Smooth muscle cell (in vitro differentiated cells): ENCODE results near the gene MTMR3. TPM values are rescaled to one million over a fixed set of nuclear protein-coding genes. Genes with fewer than 3 reads are reported as not detected.

Source experiments
- DNase-seq: peaks from one replicate; lab custom pipeline; 2025; ENCODE audit not compliant: unreplicated experiment; lab: John Stamatoyannopoulos, UW
- H2AFZ ChIP-seq: fragments of 200-600 bp; sonication (generic); 2 replicates; pipeline ENCODE4 v1.6.0; 2016; ENCODE audit warnings: antibody characterized with exemption, low read depth, mild to moderate bottlenecking
- H3F3A ChIP-seq: fragments of 200-600 bp; sonication (generic); 2 replicates; pipeline ENCODE4 v1.6.0; 2017; ENCODE audit warnings: antibody characterized with exemption, low read depth
- H3K27ac ChIP-seq: fragments of 200-600 bp; sonication (generic); 2 replicates; pipeline ENCODE4 v1.5.1; 2016; ENCODE audit warnings: low read depth, mild to moderate bottlenecking
- H3K27me3 ChIP-seq: fragments of 200-600 bp; sonication (generic); 2 replicates; pipeline ENCODE4 v1.6.1; 2016; ENCODE audit warnings: low read depth, mild to moderate bottlenecking
- H3K36me3 ChIP-seq: fragments of 200-600 bp; sonication (generic); 2 replicates; pipeline ENCODE4 v1.5.1; 2016; ENCODE audit warnings: low read depth
- H3K4me1 ChIP-seq: fragments of 200-600 bp; sonication (generic); 2 replicates; pipeline ENCODE4 v1.5.1; 2016; ENCODE audit warnings: low read depth
- H3K4me2 ChIP-seq: fragments of 200-600 bp; sonication (generic); 2 replicates; pipeline ENCODE4 v1.6.0; 2016; ENCODE audit warnings: mild to moderate bottlenecking
- H3K4me3 ChIP-seq: fragments of 200-600 bp; sonication (generic); 2 replicates; pipeline ENCODE4 v1.5.1; 2016; ENCODE audit warnings: mild to moderate bottlenecking
- H3K79me2 ChIP-seq: fragments of 200-600 bp; sonication (generic); 2 replicates; pipeline ENCODE4 v1.6.0; 2016; ENCODE audit warnings: low read depth, mild to moderate bottlenecking
- H3K9ac ChIP-seq: fragments of 200-600 bp; sonication (generic); 2 replicates; pipeline ENCODE4 v1.6.0; 2016; ENCODE audit warnings: low read depth
- H3K9me3 ChIP-seq: fragments of 200-600 bp; sonication (generic); replicated peaks from 2 replicates; pipeline ENCODE4 v1.5.1; 2016; ENCODE audit warnings: low read depth
- H4K20me1 ChIP-seq: fragments of 200-600 bp; sonication (generic); 2 replicates; pipeline ENCODE4 v1.6.0; 2016; ENCODE audit warnings: low read depth
- WGBS: methylation state at CpG from one replicate; pipeline ENCODE4 v1.1.7; 2016; ENCODE audit warnings: low lambda C conversion rate; 5-methylcytosine and 5-hydroxymethylcytosine counted together
- polyA plus RNA-seq: library from polyadenylated mRNA; unstranded; fragments of >200 nt; fragmentation: Nextera tagmentation; extraction: Ambion mirVana; gene quantifications from 2 replicates; pipeline ENCODE4 v1.2.1, GENCODE V29; 2016
- total RNA-seq: library from RNA; depleted of rRNA; stranded (reverse); fragments of >200 nt; gene quantifications from 2 replicates; pipeline ENCODE4 v1.2.3, GENCODE V29; 2014
- TF ChIP-seq, protein P1 (sequence below): fragments of 200-600 bp; sonication (generic); IDR thresholded peaks from 2 replicates; pipeline ENCODE4 v1.5.1; 2017; ENCODE audit warnings: borderline replicate concordance, mild to moderate bottlenecking, antibody characterized with exemption; ENCODE audit not compliant: insufficient read depth, poor library complexity, severe bottlenecking

Gene MTMR3
- total and polyA plus RNA-seq, 2 experiments from 2014 or later = 15.8 to 48.9 TPM

DNA sequence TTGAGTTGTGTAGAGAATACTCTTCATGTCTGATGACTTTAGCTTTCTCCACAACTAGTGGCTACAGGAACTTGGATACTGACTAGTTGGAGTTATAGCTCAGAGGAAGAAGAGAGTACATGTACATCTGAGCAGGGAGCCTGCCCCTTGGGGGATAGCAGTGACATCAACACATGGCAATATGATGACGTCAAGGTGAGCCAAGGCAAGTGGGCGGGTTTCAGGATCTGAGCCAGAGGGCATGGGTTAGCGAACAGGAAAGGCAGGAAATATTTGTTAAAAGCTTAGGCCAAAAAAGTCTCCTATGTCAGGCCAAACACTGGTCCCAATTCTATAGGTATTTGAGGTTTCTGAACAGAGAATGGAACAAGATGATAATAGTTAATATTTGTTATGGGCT is 155.2 kb downstream of the MTMR3 start:
- Histone ChIP-seq H3K27me3 (no peaks in the 10 kb centered on the region), H3K79me2 (no peaks in the 10 kb centered on the region), H3K4me3 (no peak overlapping the region), H3K27ac (peak overlapping the region; percentile 76), H2AFZ (no peak overlapping the region), H3K9ac (peak overlapping the region; percentile 31), H3F3A (no peaks in the 10 kb centered on the region), H3K9me3 (no peaks in the 10 kb centered on the region), H4K20me1 (no peaks in the 10 kb centered on the region), H3K4me2 (no peak overlapping the region), H3K36me3 (no peaks in the 10 kb centered on the region), H3K4me1 (peaks cover 6% of the 10 kb centered on the region)
- DNase-seq = no peak
- TF ChIP-seq, protein P1, sequence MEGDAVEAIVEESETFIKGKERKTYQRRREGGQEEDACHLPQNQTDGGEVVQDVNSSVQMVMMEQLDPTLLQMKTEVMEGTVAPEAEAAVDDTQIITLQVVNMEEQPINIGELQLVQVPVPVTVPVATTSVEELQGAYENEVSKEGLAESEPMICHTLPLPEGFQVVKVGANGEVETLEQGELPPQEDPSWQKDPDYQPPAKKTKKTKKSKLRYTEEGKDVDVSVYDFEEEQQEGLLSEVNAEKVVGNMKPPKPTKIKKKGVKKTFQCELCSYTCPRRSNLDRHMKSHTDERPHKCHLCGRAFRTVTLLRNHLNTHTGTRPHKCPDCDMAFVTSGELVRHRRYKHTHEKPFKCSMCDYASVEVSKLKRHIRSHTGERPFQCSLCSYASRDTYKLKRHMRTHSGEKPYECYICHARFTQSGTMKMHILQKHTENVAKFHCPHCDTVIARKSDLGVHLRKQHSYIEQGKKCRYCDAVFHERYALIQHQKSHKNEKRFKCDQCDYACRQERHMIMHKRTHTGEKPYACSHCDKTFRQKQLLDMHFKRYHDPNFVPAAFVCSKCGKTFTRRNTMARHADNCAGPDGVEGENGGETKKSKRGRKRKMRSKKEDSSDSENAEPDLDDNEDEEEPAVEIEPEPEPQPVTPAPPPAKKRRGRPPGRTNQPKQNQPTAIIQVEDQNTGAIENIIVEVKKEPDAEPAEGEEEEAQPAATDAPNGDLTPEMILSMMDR = no peak
- 63% methylated on average over 3 of the region's 3 CpGs for WGBS

DNA sequence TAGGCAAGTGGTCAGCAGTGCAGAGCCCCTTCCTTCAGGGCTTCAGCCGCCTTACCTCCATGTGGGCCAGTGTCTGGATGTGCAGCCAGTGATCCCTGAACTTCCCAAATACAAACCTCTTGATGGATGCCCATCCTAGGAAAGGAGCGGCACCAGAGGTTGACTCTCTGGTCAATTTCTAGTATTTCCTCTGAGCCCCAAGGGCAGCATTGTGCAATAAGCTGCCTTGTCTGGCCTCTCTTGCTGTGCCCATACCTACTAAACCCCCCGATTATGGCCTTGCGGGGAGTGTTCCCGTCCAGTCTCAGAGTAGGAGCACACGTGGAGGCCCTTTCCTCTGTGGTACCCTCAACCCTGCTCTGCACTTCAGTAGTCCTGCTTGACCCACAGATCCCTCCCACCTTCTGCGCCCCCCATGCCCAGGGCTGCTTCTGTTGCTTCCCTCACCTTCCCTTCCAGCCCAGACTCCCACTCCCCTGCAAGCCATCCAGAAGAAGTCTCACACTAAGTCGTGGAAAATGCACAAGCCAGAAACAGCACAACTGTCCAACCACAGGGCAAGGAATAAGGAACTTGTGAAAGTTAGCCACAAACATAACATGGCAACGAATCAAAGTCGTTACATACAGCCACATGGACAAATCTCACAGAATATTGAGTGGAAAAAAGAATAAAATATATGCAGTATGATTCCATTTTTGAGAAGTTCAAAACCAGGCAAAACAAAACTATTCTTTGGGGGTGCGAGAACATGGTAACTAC is 157.7 kb downstream of the MTMR3 start:
- no peaks in the 10 kb centered on the region for H3K9me3 ChIP-seq
- TF ChIP-seq, protein P1 = no peak
- no peak overlapping the region for H3K4me2 ChIP-seq
- H3K36me3 ChIP-seq = no peaks in the 10 kb centered on the region
- 95% methylated on average over 11 of the region's 11 CpGs for WGBS
- peaks cover 4% of the 10 kb centered on the region for H3F3A ChIP-seq
- H2AFZ ChIP-seq = no peak overlapping the region
- H3K27me3 ChIP-seq = no peaks in the 10 kb centered on the region
- no peaks in the 10 kb centered on the region for H3K79me2 ChIP-seq
- no peak for DNase-seq
- H3K4me3 ChIP-seq = no peak overlapping the region
- no peak overlapping the region for H3K9ac ChIP-seq
- no peak overlapping the region for H3K27ac ChIP-seq
- peaks cover 6% of the 10 kb centered on the region for H3K4me1 ChIP-seq
- no peaks in the 10 kb centered on the region for H4K20me1 ChIP-seq

DNA sequence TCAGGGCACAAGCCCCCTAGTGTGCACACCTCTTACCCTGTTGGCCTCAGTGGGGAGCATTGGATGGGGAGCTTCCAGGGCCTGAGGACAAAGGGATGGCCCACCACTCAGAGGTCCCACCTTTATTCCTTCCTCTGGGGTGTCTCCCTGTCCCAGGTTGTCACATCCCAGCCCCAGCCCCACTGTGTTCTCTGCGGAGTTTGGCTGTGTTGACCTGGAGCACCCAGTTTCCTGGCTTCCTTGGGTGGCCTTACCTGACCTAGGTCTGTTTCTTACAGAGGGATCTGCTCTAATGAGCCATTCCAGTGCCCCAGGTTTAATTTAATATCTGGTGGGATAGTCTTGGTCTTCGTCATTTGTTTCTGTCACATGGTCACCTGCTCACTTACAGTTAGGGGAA is 158.5 kb downstream of the MTMR3 start:
- no peak overlapping the region for H3K4me3 ChIP-seq
- TF ChIP-seq, protein P1 = no peak
- H3K27ac ChIP-seq = no peak overlapping the region
- no peaks in the 10 kb centered on the region for H4K20me1 ChIP-seq
- no peaks in the 10 kb centered on the region for H3K9me3 ChIP-seq
- no peaks in the 10 kb centered on the region for H3K36me3 ChIP-seq
- 85% methylated on average over 2 of the region's 2 CpGs for WGBS
- no peak overlapping the region for H3K4me2 ChIP-seq
- no peak for DNase-seq
- peaks cover 6% of the 10 kb centered on the region for H3K4me1 ChIP-seq
- no peak overlapping the region for H3K9ac ChIP-seq
- H2AFZ ChIP-seq = no peak overlapping the region
- no peaks in the 10 kb centered on the region for H3K79me2 ChIP-seq
- H3F3A ChIP-seq = peaks cover 4% of the 10 kb centered on the region
- no peaks in the 10 kb centered on the region for H3K27me3 ChIP-seq

DNA sequence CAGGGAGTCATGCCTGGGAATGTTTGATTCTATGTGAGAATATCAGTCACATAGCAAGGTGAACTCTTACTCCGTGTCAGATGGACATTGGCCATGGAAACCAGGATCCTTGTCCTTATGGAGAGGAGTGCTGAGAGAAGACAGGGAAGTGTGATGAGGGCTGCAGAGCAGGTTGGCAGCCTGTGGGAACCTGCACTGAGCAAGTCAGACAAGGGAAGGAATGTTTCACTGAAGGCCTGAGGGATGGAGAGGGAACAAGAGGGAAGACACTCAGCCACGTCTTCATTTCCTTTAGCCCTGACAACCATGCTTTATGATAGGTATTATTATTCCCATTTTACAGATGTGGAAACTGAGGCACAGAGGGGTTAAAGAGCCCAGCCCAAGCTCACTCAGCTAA is 158.9 kb downstream of the MTMR3 start:
- Histone ChIP-seq H3K27me3 (no peaks in the 10 kb centered on the region), H4K20me1 (no peaks in the 10 kb centered on the region)
- TF ChIP-seq, protein P1 = no peak

More for the DNA sequence above, 158.9 kb downstream of the MTMR3 start:
- 87% methylated on average over 2 of the region's 2 CpGs for WGBS
- Histone ChIP-seq H3K9ac (no peak overlapping the region), H3K4me1 (peaks cover 4% of the 10 kb centered on the region), H2AFZ (no peak overlapping the region), H3F3A (peaks cover 4% of the 10 kb centered on the region), H3K36me3 (no peaks in the 10 kb centered on the region), H3K9me3 (no peaks in the 10 kb centered on the region), H3K79me2 (no peaks in the 10 kb centered on the region), H3K4me2 (no peak overlapping the region), H3K27ac (no peak overlapping the region), H3K4me3 (no peak overlapping the region)
- DNase-seq = no peak
